Nephron (organoid): ENCODE results near the gene HADH.

ENCODE experiments used
- H3K27ac Mint-ChIP-seq, 3 experiments: 2 replicates each; pipeline ENCODE4 v1.8.0; 2020; ENCODE audit warnings: mixed read lengths in 3 of 3, mild to moderate bottlenecking in 2 of 3, moderate library complexity in 1 of 3
- H3K27me3 Mint-ChIP-seq: 2 replicates; pipeline ENCODE4 v1.8.0; 2021; ENCODE audit warnings: low read depth, mild to moderate bottlenecking, moderate library complexity, mixed read lengths
- H3K36me3 Mint-ChIP-seq: 2 replicates; pipeline ENCODE4 v1.8.0; 2020; ENCODE audit warnings: low read depth, mixed read lengths
- H3K4me1 Mint-ChIP-seq: 2 replicates; pipeline ENCODE4 v1.8.0; 2020; ENCODE audit warnings: mixed read lengths
- H3K4me3 Mint-ChIP-seq, 3 experiments: 2 replicates each; pipeline ENCODE4 v1.8.0; 2020; ENCODE audit warnings: mild to moderate bottlenecking in 3 of 3, mixed read lengths in 3 of 3, moderate library complexity in 2 of 3
- H3K9me3 Mint-ChIP-seq: 2 replicates; pipeline ENCODE4 v1.8.0; 2020; ENCODE audit warnings: mixed read lengths
- CTCF ChIP-seq, 3 experiments: fragments of 200-600 bp; sonication (generic); IDR thresholded peaks; one replicate each; pipeline ENCODE4 v1.5.0; 2021; ENCODE audit warnings: antibody characterized with exemption in 3 of 3; ENCODE audit not compliant: unreplicated experiment in 3 of 3

Gene HADH

GRCh38 chr4:107999932-108000539, 10.3 kb downstream of the HADH start:
- peaks cover 76% of the 10 kb centered on the region for H3K36me3 Mint-ChIP-seq
- TF ChIP-seq CTCF (IDR thresholded peaks at IDR 0.05; ENCODE audit: unreplicated experiment in 3 of 3) = no peak
- peaks cover 5% of the 10 kb centered on the region for H3K9me3 Mint-ChIP-seq
- no peak overlapping the region for H3K27ac Mint-ChIP-seq
- H3K27me3 Mint-ChIP-seq = no peaks in the 10 kb centered on the region
- no peak overlapping the region for H3K4me3 Mint-ChIP-seq
- peaks cover 39% of the 10 kb centered on the region for H3K4me1 Mint-ChIP-seq

GRCh38 chr4:108001540-108002135, 11.9 kb downstream of the HADH start:
- Mint-ChIP-seq H3K9me3 (peaks cover 5% of the 10 kb centered on the region), H3K27ac (no peak overlapping the region), H3K4me3 (no peak overlapping the region), H3K4me1 (peaks cover 36% of the 10 kb centered on the region), H3K36me3 (peaks cover 74% of the 10 kb centered on the region), H3K27me3 (no peaks in the 10 kb centered on the region)
- no peak for TF ChIP-seq CTCF (IDR thresholded peaks at IDR 0.05; ENCODE audit: unreplicated experiment in 3 of 3)

GRCh38 chr4:108003982-108004515, 14.4 kb downstream of the HADH start:
- H3K4me3 Mint-ChIP-seq = no peak overlapping the region
- no peaks in the 10 kb centered on the region for H3K27me3 Mint-ChIP-seq
- H3K36me3 Mint-ChIP-seq = peaks cover 69% of the 10 kb centered on the region
- peaks cover 8% of the 10 kb centered on the region for H3K9me3 Mint-ChIP-seq
- peak overlapping the region in 1 of 3 experiments; percentile 31 for H3K27ac Mint-ChIP-seq
- H3K4me1 Mint-ChIP-seq = peaks cover 15% of the 10 kb centered on the region
- no peak for TF ChIP-seq CTCF (IDR thresholded peaks at IDR 0.05; ENCODE audit: unreplicated experiment in 3 of 3)

- peaks cover 11% of the 10 kb centered on the region for H3K4me1 Mint-ChIP-seq
- H3K9me3 Mint-ChIP-seq = peaks cover 8% of the 10 kb centered on the region
- H3K27ac Mint-ChIP-seq = peak overlapping the region in 2 of 3 experiments; percentile 2 to 11
- peaks cover 68% of the 10 kb centered on the region for H3K36me3 Mint-ChIP-seq
- H3K27me3 Mint-ChIP-seq = no peaks in the 10 kb centered on the region
- no peak for TF ChIP-seq CTCF (IDR thresholded peaks at IDR 0.05; ENCODE audit: unreplicated experiment in 3 of 3)
- no peak overlapping the region for H3K4me3 Mint-ChIP-seq
Measured at GRCh38 chr4:108004646-108005045, 15.0 kb downstream of the HADH start.

- H3K27me3 Mint-ChIP-seq = no peaks in the 10 kb centered on the region
- no peak for TF ChIP-seq CTCF (IDR thresholded peaks at IDR 0.05; ENCODE audit: unreplicated experiment in 3 of 3)
- H3K27ac Mint-ChIP-seq = no peak overlapping the region
- H3K4me1 Mint-ChIP-seq = peaks cover 11% of the 10 kb centered on the region
- H3K4me3 Mint-ChIP-seq = no peak overlapping the region
- H3K9me3 Mint-ChIP-seq = peaks cover 8% of the 10 kb centered on the region
- peaks cover 67% of the 10 kb centered on the region for H3K36me3 Mint-ChIP-seq
Measured at GRCh38 chr4:108005807-108006206, 16.1 kb downstream of the HADH start.

GRCh38 chr4:108006361-108006760, 16.7 kb downstream of the HADH start:
- H3K4me3 Mint-ChIP-seq = no peak overlapping the region
- TF ChIP-seq CTCF (IDR thresholded peaks at IDR 0.05; ENCODE audit: unreplicated experiment in 3 of 3) = no peak
- no peak overlapping the region for H3K27ac Mint-ChIP-seq
- peaks cover 67% of the 10 kb centered on the region for H3K36me3 Mint-ChIP-seq
- peaks cover 4% of the 10 kb centered on the region for H3K9me3 Mint-ChIP-seq
- peaks cover 11% of the 10 kb centered on the region for H3K4me1 Mint-ChIP-seq
- H3K27me3 Mint-ChIP-seq = no peaks in the 10 kb centered on the region
